GM12864 (cell line): ENCODE measurements around the gene EPHA5.

Experiments used
- DNase-seq: peaks from one replicate; pipeline ENCODE4 v3.0.0-alpha.2; 2011; ENCODE audit warnings: low read depth
- H3K4me3 ChIP-seq: 2 replicates; pipeline ENCODE4 v1.5.1; 2011; ENCODE audit warnings: mild to moderate bottlenecking, low read depth, low read length, control low read depth
- TF ChIP-seq, protein P1 (sequence below): IDR thresholded peaks from 2 replicates; pipeline ENCODE4 v1.5.1; 2011; ENCODE audit warnings: low read depth, mild to moderate bottlenecking, moderate library complexity, low read length, control low read depth, inconsistent platforms; ENCODE audit errors: missing control alignments

The EPHA5 gene

GRCh38 chr4:65597697-65598096 is 72.6 kb downstream of the EPHA5 start:
- DNase-seq: no peak

DNA sequence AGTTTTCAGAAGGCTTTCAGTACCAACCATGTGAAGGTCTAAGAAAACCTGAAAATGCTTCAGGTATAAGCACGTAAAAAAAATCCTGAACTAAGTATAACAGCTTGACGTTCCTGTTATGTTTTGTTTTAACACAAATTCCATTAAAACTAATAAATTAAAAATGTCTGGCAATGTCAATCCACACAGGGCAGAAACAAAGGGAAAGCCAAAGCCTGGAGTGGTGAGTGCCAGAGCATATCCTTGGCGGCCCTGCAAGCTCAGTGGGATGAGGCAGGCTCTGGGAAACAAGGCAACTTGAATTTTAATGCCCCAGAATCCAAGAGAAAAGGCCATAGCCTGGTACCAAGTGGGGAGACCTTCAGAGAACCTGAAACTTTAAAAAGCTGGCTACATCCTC is 78.2 kb downstream of the EPHA5 start:
- DNase-seq: no peak
- TF ChIP-seq, protein P1, sequence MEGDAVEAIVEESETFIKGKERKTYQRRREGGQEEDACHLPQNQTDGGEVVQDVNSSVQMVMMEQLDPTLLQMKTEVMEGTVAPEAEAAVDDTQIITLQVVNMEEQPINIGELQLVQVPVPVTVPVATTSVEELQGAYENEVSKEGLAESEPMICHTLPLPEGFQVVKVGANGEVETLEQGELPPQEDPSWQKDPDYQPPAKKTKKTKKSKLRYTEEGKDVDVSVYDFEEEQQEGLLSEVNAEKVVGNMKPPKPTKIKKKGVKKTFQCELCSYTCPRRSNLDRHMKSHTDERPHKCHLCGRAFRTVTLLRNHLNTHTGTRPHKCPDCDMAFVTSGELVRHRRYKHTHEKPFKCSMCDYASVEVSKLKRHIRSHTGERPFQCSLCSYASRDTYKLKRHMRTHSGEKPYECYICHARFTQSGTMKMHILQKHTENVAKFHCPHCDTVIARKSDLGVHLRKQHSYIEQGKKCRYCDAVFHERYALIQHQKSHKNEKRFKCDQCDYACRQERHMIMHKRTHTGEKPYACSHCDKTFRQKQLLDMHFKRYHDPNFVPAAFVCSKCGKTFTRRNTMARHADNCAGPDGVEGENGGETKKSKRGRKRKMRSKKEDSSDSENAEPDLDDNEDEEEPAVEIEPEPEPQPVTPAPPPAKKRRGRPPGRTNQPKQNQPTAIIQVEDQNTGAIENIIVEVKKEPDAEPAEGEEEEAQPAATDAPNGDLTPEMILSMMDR: no peak
- no peak overlapping the region for H3K4me3 ChIP-seq

More at GRCh38 chr4:65597697-65598096, 72.6 kb downstream of the EPHA5 start:
- H3K4me3 ChIP-seq: no peak overlapping the region
- TF ChIP-seq, protein P1: no peak

DNA sequence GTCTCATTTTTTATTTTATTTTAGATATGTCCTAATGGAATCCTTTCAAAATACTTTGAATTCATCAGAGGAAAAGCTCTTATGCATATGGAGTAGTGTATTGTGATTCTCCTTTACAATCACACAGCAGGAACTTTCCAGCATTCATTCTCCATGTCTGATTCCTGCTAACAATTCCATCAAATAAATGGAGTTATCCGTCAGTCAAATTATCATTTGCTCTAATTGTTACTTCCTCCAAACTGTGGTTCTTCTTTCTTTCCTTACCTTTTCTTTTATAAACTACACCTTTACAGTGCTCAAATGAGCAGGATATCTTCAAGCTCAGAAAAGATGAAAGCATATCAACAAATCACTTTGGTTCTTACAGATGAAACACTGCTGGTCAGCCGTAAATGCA is 80.4 kb downstream of the EPHA5 start:
- DNase-seq: no peak
- H3K4me3 ChIP-seq: no peak overlapping the region
- TF ChIP-seq, protein P1: no peak

- no peak for DNase-seq
- no peak overlapping the region for H3K4me3 ChIP-seq
- TF ChIP-seq, protein P1: no peak
Observed at GRCh38 chr4:65589331-65589730, 81.0 kb downstream of the EPHA5 start.

- H3K4me3 ChIP-seq: no peak overlapping the region
- TF ChIP-seq, protein P1: no peak
- DNase-seq: no peak
Observed at GRCh38 chr4:65580551-65580950, 89.7 kb downstream of the EPHA5 start.

DNA sequence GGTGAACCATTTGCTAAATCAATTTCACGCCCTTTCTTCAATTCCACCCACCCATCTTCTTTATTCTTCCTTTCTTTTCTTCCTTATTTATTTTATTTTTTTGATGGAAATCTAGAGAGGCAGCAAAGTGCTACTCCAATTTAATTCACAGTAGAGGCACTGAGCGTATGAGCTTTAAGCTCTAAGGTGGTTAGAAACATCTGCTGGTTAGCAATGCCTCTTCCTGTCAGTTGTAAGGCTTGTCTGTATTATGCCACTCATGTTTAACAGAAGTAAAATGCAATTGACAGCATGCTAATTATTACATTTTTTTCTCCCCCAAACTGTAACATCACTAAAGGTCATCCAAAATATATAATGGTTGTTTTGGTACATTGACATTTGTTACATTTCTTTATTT is 103.8 kb downstream of the EPHA5 start:
- H3K4me3 ChIP-seq: no peak overlapping the region
- no peak for DNase-seq
- TF ChIP-seq, protein P1: no peak

DNA sequence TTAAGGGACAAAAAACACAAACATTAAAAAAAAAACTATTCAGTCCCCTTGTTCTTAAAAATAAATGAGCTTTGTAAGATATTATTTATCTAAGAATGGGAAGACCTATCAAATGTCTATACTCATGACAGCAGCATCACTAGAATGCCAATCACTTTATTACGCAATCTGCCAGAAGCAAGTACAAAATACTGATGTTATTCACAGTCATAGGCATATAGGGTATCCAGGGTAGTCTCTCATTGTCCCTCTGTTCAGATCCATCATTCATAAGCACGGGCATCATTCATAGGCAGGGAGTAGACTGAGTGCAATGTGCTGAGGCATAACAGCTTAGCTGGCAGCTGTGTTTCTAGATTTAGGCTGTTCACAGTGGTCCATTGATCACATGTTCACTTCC is 109.1 kb downstream of the EPHA5 start:
- no peak for DNase-seq
- TF ChIP-seq, protein P1: no peak
- no peak overlapping the region for H3K4me3 ChIP-seq
